ENCODE measurements around the gene PANX1.
"Not testable (repeated sequence)": the region's sequence is repeated elsewhere in the genome, so short reads cannot be mapped to it uniquely, and the experiment has no call there.

The PANX1 gene

DNA sequence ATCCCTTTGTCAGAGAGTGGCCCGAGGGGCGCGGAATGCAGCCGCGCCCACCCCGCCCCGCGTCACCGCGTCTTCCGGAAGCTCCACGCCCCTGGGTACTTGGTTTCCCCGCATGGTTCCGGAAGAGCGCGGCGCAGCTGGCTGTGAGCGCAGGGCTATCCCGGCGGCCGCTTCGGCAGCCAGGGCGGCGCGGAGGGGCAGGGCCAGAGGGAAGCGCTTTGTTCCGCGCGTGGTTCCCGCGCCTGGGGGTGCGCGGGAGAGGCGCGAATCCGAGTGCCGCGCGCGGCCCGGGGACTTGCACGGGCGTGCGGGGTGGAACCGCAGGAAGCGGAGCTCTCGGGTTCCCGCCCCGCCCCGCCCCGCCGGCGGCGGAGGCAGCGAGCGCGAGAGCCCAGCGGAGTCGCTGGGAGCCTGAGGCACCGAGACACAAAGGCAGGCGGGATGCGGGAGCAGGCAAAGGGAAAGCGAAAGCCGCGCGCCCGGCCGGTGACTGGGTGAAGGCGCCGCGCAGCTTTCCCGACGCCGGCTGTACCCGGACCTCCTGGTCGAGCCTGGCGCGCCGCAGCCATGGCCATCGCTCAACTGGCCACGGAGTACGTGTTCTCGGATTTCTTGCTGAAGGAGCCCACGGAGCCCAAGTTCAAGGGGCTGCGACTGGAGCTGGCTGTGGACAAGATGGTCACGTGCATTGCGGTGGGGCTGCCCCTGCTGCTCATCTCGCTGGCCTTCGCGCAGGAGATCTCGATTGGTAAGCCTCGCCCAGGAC, at the start of gene PANX1:
PANX1 (plus strand) TSS at position 96 of the 766 bp plus-strand sequence; CDS start at position 568, 472 bp downstream.
- peak; percentile 62 for DNase-seq (ENCODE audit: low read depth)

DNA sequence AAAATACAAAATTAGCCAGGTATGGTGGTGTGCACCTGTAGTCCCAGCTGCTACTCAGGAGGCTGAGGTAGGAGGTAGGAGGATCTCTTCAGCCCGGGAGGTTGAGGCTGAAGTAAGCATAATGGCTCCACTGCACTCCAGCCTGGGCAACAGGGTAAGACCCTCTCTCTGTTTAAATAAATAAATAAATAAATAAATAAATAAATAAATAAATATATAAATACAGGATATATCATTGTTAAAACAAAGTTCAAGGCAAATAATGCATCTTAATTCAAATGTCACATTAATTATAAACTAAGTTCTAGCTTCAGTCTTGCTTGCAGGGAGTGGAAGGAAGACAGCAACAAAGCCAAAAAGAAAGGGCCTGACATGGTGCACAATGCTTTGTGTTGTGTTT, 44.5 kb upstream of the PANX1 start:
- DNase-seq (ENCODE audit: low read depth), result no peak

DNA sequence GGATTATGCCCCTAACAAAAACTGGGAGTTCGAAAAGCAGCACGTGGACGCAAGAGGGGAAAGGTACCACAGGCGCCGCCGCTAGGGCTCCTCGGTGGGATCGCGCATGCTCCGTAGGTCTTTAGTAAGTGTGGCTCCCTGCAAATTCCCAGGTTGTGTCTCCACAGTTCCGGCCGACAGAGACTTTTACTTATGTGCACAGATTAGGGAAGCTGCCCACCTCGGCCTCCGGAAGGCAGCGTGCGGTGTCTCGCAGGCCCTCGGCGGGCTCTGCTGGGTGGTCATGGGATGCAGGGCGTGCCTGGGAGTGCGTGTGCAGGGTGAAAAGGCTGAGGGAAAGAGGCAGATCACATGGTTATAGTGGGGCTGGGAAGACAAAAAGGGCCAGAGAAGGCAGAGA, 39.7 kb upstream of the PANX1 start:
- no peak for DNase-seq (ENCODE audit: low read depth)

GRCh38 chr11:94089341-94089740, 39.3 kb upstream of the PANX1 start:
- DNase-seq (ENCODE audit: low read depth), result no peak

GRCh38 chr11:94090401-94090800, 38.2 kb upstream of the PANX1 start:
- DNase-seq (ENCODE audit: low read depth), result no peak

GRCh38 chr11:94091091-94091490, 37.5 kb upstream of the PANX1 start:
- DNase-seq (ENCODE audit: low read depth), result no peak

- DNase-seq (ENCODE audit: low read depth), result no peak
Observed at GRCh38 chr11:94100253-94100652, 28.4 kb upstream of the PANX1 start.

- no peak for DNase-seq (ENCODE audit: low read depth)
Observed at GRCh38 chr11:94103471-94103870, 25.2 kb upstream of the PANX1 start.

GRCh38 chr11:94104734-94105133, 23.9 kb upstream of the PANX1 start:
- no peak for DNase-seq (ENCODE audit: low read depth)

- no peak for DNase-seq (ENCODE audit: low read depth)
Observed at GRCh38 chr11:94106716-94107115, 21.9 kb upstream of the PANX1 start.

DNA sequence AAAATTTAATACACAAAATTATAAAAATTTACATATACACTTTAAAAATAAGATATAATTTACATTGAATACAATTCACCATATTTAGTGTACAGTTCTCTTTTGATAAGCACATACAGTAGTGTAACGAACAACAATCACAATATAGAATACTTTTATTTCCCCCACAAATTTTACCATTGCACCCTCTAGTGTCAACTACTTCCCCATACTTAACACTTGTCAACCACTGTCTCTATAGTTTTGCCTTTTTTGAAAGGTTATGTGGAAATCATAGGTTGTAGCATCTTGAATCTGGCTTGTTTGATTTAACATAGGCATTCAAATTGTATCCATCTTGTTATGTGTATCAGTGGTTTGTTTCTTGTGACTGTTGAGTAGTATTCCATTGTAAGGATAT, 21.3 kb upstream of the PANX1 start:
- DNase-seq (ENCODE audit: low read depth), result no peak

DNA sequence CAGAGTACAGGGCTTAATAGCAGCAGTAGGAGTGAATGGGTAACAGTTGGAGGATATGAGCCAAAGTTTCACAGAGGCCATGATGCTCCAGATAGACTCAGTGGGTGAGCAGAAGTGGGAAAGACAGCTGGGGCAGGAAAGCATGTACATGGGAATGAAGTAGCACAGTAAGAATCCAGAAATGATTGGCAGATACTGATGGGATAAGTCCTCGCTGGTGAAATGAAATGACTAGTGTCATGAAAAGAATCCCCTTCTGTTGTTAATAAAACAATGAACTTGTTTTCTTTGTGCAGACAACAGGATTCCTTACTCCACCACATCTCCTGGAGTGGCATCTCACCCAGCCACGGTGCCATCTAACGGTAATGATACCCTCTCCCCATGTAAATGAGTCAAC, 17.4 kb upstream of the PANX1 start:
- DNase-seq (ENCODE audit: low read depth), result no peak

DNA sequence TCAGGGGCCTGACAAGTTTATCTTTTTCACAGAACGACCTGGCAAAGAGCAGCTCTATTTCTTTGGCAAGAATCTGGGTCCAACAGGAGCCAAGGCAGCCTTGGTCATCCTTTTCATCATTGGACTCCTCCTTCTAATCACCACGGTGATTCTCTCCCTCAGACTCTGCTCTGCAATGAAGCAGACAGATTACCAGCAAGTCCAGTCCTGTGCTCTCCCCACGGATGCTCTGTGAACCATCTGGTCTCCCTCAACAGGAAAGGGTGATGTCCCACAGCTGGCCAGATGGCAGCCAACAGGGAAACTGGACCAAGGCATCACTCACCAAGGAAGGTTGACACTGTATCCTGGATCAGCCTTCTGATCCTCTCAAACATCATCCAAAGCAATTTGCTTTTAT, 17.0 kb upstream of the PANX1 start:
- DNase-seq (ENCODE audit: low read depth), result no peak

DNA sequence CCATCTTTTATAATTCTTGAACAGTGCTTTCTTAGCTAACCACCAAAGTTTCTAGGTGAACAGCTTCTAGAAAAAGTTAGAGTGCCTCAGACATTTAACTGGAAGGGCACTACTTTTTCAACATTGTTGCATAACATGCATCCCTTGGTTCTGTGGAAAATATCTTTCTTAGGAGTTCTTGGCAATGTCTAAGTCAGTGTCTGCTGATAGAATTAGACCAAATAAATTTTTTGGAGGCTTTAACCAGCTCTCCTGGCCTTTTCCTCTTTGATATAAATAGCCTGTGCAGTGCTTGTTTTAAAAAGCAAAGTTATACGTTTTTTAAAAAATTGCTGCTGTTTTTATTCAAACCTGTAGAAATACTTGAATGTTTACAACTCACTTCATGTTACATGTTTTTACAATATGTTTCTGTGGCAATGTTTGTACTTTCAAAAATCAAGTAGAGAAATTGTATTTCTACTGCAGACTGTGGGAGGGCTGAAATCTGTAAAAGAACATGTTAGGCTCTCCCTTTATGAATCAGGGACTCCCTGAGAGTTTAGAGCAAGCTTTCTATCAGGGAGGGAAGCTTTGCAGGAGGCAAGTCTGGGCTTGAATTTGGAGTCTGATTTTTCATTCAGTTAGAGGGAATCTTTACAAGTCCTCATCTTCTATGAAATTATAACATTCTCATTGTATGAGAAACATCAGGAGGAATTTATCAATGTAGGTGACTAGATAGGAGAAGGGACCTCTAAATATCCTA, 16.3 kb upstream of the PANX1 start:
- DNase-seq (ENCODE audit: low read depth), result no peak

- no peak for DNase-seq (ENCODE audit: low read depth)
Observed at GRCh38 chr11:94117197-94117574, 11.5 kb upstream of the PANX1 start.

- no peak for DNase-seq (ENCODE audit: low read depth)
Observed at GRCh38 chr11:94117871-94118270, 10.8 kb upstream of the PANX1 start.

GRCh38 chr11:94119676-94120075, 9.0 kb upstream of the PANX1 start:
- DNase-seq (ENCODE audit: low read depth), result not testable (repeated sequence)

GRCh38 chr11:94120516-94120915, 8.1 kb upstream of the PANX1 start:
- DNase-seq (ENCODE audit: low read depth), result not testable (repeated sequence)

DNA sequence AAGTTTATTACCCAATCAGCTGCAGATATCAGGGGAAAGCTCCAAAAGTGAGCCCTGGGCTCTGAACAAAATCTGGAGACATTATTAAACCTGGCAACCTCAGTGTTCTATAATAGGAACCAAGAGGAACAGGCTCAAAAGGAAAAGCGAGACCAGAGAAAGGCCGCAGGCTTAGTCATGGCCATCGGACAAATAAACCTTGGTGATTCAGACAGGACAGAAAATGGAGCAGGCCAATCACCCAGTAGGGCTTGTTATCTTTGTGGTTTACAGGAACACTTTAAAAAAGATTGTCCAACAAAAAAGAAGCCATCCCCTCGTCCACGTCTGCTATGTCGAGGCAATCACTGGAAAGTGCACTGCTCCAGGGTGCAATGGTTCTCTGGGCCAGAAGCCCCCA, 7.7 kb upstream of the PANX1 start:
- no peak for DNase-seq (ENCODE audit: low read depth)

DNA sequence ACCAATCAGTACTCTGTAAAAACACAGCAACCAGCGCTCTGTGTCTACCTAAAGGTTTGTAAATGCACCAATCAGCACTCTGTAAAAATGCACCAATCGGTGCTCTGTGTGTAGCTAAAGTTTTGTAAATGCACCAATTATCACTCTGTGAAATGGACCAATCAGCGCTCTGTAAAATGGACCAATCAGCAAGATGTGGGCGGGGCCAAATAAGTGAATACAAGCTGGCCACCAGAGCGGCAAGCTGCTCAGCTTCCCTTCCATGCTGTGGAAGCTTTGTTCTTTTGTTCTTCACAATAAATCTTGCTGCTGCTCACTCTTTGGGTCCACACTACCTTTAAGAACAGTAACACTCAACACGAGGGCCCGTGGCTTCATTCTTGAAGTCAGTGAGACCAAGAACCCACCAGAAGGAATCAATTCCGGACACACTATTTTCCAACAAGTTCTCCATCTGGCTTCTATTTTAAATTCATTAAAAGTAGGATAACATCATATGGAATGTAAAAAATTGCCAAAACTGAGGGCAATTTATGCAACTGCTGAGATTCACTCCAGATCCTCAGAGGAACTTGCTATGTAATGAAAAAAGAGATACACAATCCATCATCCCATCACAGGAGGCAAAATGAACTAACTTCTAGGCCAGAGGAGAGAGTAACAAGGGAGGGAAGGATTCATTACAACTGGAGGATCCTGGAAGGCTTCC, 3.1 kb upstream of the PANX1 start:
- no peak for DNase-seq (ENCODE audit: low read depth)

- DNase-seq (ENCODE audit: low read depth), result no peak
Observed at GRCh38 chr11:94127638-94128037, 1.0 kb upstream of the PANX1 start.

DNA sequence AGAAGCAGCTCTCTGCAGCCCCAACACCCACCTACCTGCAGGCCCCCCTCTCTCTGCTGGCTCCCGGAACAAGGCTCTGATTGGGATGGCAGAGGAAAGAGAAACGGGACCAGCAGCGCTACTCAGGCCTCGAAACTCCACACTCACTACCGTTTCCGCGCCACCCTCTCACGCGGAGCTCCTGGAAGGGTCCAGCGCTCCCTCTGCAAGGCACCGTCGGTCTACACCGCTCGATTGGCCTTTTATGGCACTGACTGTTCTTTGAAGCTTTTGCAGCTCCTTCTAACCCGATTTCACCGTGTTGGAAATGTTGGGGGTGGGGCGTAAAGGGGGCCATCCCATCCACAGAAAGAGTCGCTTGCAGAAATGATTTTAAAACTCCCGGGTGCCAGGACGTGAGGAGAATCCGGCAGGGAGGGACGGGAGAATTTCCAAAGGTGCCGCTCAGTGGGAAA, 323 bp upstream of the PANX1 start:
- DNase-seq (ENCODE audit: low read depth), result no peak
